Putamen (tissue), 1 donor: ENCODE results near the gene ATP10A.
A peak's percentile ranks its signal among the peaks of the same experiment; 100 is the strongest.

Source experiments
- DNase-seq: peaks from one replicate; pipeline ENCODE4 v3.0.0-alpha.2; 2016; ENCODE audit warnings: low spot score

Gene ATP10A

GRCh38 chr15:25695875-25696760 lies 167.0 kb downstream of the ATP10A start:
- DNase-seq: no peak

- no peak for DNase-seq
These were observed 168.3 kb downstream of the ATP10A start for GRCh38 chr15:25694823-25695312.

- no peak for DNase-seq
These were observed 168.9 kb downstream of the ATP10A start for GRCh38 chr15:25694239-25694584.

GRCh38 chr15:25693321-25694238 lies 169.5 kb downstream of the ATP10A start:
- no peak for DNase-seq

GRCh38 chr15:25691544-25692430 lies 171.3 kb downstream of the ATP10A start:
- DNase-seq: peak; percentile 47

- peak; percentile 22 for DNase-seq
These were observed 172.2 kb downstream of the ATP10A start for GRCh38 chr15:25690673-25691543.

GRCh38 chr15:25689592-25689991 lies 173.5 kb downstream of the ATP10A start:
- no peak for DNase-seq

- no peak for DNase-seq
These were observed 175.0 kb downstream of the ATP10A start for GRCh38 chr15:25688166-25688565.

- DNase-seq: no peak
These were observed 175.4 kb downstream of the ATP10A start for GRCh38 chr15:25687689-25688088.

- DNase-seq: no peak
These were observed 175.9 kb downstream of the ATP10A start for GRCh38 chr15:25687276-25687675.

GRCh38 chr15:25686780-25687179 lies 176.3 kb downstream of the ATP10A start:
- DNase-seq: no peak

- DNase-seq: peak; percentile 83
These were observed 178.4 kb downstream of the ATP10A start for GRCh38 chr15:25684521-25685431.

- no peak for DNase-seq
These were observed 179.2 kb downstream of the ATP10A start for GRCh38 chr15:25683911-25684310.

- no peak for DNase-seq
These were observed 179.7 kb downstream of the ATP10A start for GRCh38 chr15:25683415-25683814.

- DNase-seq: no peak
These were observed 180.8 kb downstream of the ATP10A start for GRCh38 chr15:25682340-25682739.

GRCh38 chr15:25680686-25681025 lies 182.5 kb downstream of the ATP10A start:
- DNase-seq: no peak

- no peak for DNase-seq
These were observed 183.0 kb downstream of the ATP10A start for GRCh38 chr15:25679964-25680685.

GRCh38 chr15:25679492-25679891 lies 183.6 kb downstream of the ATP10A start:
- no peak for DNase-seq

GRCh38 chr15:25678500-25678855 lies 184.6 kb downstream of the ATP10A start:
- DNase-seq: no peak
